ENCODE data around the gene HSCB.
"Not testable (repeated sequence)": the region's sequence is repeated elsewhere in the genome, so short reads cannot be mapped to it uniquely, and the experiment has no call there.

HSCB gene

DNA sequence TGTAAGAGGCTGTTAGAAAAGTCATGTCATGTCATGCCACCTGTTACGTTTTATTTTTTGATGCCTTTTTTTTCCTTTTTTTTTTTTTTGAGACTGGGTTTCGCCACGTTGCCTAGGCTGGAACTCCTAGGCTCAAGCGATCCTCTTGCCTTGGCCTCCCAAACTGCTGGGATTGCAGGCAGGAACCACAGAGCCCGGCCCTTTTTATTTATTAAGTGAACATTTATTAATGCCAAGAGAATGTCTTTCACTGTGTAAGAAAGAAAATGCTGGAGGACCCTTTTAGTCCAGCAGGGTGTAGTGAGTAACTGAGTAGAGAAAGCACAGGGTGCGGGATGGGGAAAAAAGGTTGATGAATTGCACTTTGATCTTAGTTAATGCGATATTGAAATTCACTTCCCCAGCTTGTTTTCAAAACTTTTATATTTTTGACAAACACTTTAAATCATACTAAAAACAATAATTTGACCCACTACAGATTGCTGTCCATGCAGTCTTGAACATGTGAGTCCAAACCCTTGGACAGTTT is 60.8 kb downstream of the HSCB start:
- DNase-seq = no peak
- in situ Hi-C loops (cut with HindIII; ENCODE audit: low pct_ligation_motif_present, low pct_unique_long_range_greater_than_20kb, low sequenced_read_pairs) = no loop called here

DNA sequence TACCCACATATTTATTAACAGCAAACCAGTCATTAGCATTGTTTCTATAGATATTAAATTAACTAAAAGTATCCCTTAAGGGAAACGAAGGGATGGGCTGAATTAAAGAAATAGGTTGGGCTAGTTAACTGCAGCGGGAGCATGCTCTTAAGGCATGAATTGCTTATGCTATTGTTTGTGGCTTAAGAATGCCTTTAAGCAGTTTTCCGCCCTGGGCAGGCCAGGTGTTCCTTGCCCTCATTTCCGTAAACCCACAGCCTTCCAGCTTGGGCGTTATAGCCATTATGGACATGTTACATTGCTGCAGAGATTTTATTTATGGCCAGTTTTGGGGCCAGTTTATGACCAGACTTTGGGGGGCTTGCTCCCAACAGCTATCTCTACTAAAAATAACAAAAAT is 63.6 kb downstream of the HSCB start:
- DNase-seq; in situ Hi-C loops (cut with HindIII; ENCODE audit: low pct_ligation_motif_present, low pct_unique_long_range_greater_than_20kb, low sequenced_read_pairs): not testable (repeated sequence)

Data from ACHN (cell line).